Epithelial cell of esophagus (primary cell): Measurements from ENCODE around the gene ANAPC7.

Experiments
- DNase-seq: peaks from one replicate; pipeline ENCODE4 v3.0.0; 2010; ENCODE audit warnings: low read depth
- H3K4me3 ChIP-seq: 2 replicates; pipeline ENCODE4 v1.5.1; 2011; ENCODE audit warnings: mild to moderate bottlenecking, low read length, control low read depth
- TF ChIP-seq, protein P1 (sequence below): IDR thresholded peaks from 2 replicates; pipeline ENCODE4 v1.5.1; 2011; ENCODE audit warnings: low read depth, mild to moderate bottlenecking, low read length, control low read depth, inconsistent platforms; ENCODE audit not compliant: insufficient read depth; ENCODE audit errors: missing control alignments

Gene ANAPC7

DNA sequence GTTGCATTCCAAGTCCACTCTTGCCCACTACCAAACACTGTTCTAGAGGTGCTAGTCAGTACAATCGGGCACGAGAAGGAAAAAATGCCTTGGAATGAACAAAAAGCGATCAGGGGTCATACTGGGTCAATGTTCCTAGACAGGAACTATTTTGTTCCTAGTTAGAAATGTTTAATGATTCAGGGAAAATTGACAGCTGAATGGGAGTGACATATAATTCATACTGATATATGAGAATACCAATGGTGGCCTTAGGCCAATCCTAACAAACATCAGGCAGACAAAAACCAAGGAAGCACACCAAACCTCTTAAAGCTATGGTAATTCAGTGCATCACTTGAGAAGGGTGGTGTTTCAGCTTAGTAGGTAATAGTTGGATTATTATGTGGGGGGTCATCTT lies 51.1 kb downstream of the ANAPC7 start:
- no peak overlapping the region for H3K4me3 ChIP-seq
- TF ChIP-seq, protein P1, sequence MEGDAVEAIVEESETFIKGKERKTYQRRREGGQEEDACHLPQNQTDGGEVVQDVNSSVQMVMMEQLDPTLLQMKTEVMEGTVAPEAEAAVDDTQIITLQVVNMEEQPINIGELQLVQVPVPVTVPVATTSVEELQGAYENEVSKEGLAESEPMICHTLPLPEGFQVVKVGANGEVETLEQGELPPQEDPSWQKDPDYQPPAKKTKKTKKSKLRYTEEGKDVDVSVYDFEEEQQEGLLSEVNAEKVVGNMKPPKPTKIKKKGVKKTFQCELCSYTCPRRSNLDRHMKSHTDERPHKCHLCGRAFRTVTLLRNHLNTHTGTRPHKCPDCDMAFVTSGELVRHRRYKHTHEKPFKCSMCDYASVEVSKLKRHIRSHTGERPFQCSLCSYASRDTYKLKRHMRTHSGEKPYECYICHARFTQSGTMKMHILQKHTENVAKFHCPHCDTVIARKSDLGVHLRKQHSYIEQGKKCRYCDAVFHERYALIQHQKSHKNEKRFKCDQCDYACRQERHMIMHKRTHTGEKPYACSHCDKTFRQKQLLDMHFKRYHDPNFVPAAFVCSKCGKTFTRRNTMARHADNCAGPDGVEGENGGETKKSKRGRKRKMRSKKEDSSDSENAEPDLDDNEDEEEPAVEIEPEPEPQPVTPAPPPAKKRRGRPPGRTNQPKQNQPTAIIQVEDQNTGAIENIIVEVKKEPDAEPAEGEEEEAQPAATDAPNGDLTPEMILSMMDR = no peak
- no peak for DNase-seq

DNA sequence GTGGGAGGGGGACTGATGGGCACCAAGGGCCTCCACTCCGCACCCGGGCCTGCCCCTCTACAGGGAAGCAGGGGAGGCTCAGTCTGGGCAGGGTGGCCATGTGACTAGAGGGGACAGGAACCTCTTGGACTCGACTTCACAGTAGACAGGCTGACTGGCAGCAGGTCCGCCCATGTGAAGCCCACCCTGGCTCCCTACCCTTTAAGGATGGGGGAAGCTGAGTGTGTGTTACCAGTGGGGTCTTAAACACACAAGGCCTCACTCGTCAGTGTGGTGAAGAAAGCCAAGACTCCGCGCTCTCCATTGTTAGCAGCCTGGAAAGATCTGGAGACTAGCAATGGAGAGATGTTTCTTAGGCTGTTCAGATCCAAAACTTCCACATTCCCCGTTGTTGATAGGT lies 52.4 kb downstream of the ANAPC7 start:
- no peak overlapping the region for H3K4me3 ChIP-seq
- TF ChIP-seq, protein P1 = no peak
- no peak for DNase-seq

DNA sequence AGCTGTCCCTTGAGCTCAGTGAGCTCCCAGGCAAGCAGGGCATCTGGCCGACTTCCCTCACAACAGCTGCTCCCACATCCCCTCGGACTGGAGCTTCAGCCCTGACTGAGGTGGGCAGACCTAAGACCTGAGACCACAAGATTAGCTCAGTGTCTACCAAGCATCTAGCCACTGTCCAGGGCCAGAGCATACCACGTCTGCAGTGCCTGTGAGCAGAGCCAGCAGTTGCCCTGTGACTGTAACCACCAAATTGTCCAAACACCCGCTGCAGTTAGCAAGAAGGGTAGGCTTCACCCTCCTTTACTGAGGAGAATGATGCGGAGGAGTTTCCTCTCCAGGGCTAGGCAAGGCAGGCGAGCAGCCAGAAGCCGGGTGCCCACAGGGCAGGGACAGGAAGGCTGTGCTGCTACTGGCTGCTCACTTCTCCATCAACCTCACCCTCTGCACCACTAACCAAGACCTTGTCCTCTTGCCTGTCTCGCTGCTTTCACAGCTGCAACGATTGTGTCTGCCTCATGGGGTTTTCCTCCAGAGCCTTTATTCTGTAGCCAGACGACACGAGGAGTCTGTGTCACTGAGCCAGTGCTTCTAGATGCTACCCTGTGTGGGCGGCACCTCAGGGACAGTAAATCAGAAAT lies 53.9 kb downstream of the ANAPC7 start:
- TF ChIP-seq, protein P1 = no peak
- no peak for DNase-seq

DNA sequence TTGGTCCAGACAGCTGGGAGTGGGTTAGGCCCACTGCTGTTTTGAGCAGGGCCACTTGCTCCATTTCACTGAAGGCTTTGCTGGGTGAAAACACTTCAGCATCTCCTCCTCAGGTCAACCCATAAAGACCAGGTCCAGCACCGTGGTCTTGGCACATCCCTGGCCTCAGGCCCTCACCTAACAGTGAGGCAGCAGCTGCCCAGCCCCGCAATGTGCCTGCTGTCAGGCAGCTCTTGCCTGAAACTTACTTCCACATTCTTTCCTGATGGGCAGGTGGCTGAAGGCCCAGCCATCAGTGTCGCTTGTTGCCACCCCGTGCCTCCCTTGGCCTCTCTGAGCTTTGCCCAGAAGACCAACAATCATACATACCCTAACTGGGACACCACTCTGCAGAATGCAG lies 54.4 kb downstream of the ANAPC7 start:
- no peak overlapping the region for H3K4me3 ChIP-seq
- TF ChIP-seq, protein P1 = no peak
- no peak for DNase-seq

More for the DNA sequence above, 53.9 kb downstream of the ANAPC7 start:
- no peak overlapping the region for H3K4me3 ChIP-seq

DNA sequence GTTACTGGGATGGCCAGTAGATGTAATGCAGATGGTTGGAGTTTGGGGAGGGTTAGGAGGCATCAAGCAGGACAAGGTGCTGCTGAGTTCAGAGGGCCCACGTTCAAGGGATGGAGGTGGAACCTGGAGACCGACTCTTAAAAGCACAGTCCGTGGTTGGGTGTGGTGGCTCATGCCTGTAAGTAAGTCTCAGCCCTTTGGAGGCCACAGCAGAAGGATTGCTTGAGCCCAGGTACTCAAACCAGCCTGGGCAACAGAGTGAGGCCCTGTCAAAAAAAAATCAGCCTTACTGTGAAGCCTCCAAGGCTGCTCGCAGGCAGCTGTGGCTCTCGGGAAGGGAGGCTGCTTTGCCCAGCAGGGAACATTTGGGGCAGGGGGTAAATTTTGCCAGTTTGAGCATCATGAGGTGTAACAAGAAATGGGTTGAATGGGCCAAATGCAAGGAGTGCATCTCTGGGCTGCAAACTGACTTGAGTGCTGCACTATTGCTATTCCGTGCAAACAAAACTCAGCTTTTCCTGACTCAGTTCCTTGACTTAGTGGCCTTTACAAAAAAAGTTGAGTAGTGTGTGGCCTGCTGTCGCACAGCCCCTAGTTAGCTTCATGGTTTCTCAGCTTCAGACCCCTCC lies 55.0 kb downstream of the ANAPC7 start:
- TF ChIP-seq, protein P1 = no peak
- H3K4me3 ChIP-seq = no peak overlapping the region
- no peak for DNase-seq

DNA sequence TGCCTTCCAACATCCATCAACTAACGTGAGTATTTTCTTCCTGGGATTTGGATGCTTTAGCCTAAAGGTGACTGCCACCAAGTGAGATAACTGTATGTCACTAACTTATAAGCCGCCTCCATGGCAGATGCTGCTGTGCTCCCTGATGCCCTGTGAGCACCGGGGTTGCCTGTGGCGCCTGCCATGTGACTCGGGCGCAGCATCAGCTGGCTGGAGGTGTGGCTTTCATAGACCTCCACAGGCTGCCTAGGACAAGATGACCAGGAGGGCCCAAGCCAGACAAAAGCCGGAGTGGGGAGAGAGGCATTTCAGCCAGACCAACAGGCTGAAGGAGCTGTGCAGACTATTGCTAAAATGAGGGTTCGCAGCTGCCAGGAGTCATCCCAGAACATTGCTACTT lies 55.7 kb downstream of the ANAPC7 start:
- H3K4me3 ChIP-seq = no peak overlapping the region
- DNase-seq = no peak
- TF ChIP-seq, protein P1 = no peak

DNA sequence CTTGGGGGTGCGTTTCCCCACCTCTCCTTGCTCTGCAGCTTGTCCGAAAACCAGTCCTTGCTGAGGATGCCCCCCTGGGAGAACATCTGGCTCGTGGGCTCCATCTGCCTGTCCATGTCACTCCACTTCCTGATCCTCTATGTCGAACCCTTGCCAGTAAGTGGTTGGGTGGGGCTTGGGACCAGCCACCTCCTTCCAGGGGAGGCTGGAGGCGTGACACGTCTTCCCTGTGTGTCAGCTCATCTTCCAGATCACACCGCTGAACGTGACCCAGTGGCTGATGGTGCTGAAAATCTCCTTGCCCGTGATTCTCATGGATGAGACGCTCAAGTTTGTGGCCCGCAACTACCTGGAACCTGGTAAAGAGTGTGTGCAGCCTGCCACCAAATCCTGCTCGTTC lies 57.5 kb downstream of the ANAPC7 start:
- no peak overlapping the region for H3K4me3 ChIP-seq
- TF ChIP-seq, protein P1 = no peak
- DNase-seq = no peak
